ENCODE measurements around the gene MSH2.

The MSH2 gene

DNA sequence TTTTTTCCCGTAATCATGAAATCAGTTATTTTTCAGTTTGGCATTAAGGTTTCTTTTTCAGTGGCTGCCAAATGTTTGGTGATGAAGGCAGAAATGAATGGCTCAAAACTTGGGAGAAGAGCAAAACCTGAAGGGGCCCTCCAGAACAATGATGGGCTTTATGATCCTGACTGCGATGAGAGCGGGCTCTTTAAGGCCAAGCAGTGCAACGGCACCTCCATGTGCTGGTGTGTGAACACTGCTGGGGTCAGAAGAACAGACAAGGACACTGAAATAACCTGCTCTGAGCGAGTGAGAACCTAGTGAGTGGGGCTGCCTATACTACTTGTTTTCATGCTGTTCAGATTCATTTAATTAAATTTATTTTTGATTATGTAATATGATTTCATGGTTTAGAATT is 29.2 kb upstream of the MSH2 start:
- no peak overlapping the region for H3K27ac ChIP-seq (ENCODE audit: low read length)
- no peak overlapping the region for H2AFZ ChIP-seq (ENCODE audit: low read length)
- H3K9me3 ChIP-seq (replicated peaks; ENCODE audit: insufficient read depth, low read length) = no peaks in the 10 kb centered on the region
- no peaks in the 10 kb centered on the region for H3K79me2 ChIP-seq (ENCODE audit: low read length)
- H3K4me3 ChIP-seq (ENCODE audit: low read length) = no peak overlapping the region
- H3K9me2 ChIP-seq (replicated peaks; ENCODE audit: insufficient read depth, low read length) = no peaks in the 10 kb centered on the region
- no peaks in the 10 kb centered on the region for H3F3A ChIP-seq (ENCODE audit: insufficient read depth, low read length)
- no peaks in the 10 kb centered on the region for H4K20me1 ChIP-seq (ENCODE audit: insufficient read depth, low read length)
- H3K36me3 ChIP-seq (replicated peaks; ENCODE audit: insufficient read depth, low read length) = no peaks in the 10 kb centered on the region
- H3K27me3 ChIP-seq (replicated peaks; ENCODE audit: insufficient read depth, low read length) = no peaks in the 10 kb centered on the region
- no peak overlapping the region for H3K9ac ChIP-seq (ENCODE audit: low read length)
- H3K4me2 ChIP-seq (ENCODE audit: low read depth, low read length) = no peak overlapping the region
- no peaks in the 10 kb centered on the region for H3K4me1 ChIP-seq (ENCODE audit: low read length)
- DNase-seq = no peak
- TF ChIP-seq CTCF (IDR thresholded peaks at IDR 0.05; ENCODE audit: low read length) (no peak), EZH2phosphoT487 (IDR thresholded peaks at IDR 0.05; ENCODE audit: low read length) (no peak), EZH2 (optimal IDR thresholded peaks at IDR 0.05; ENCODE audit: low read depth, low read length) (no peak)

GRCh38 chr2:47375307-47375706 is 27.6 kb upstream of the MSH2 start:
- Histone ChIP-seq H3K9me3 (replicated peaks; ENCODE audit: insufficient read depth, low read length) (no peaks in the 10 kb centered on the region), H3F3A (ENCODE audit: insufficient read depth, low read length) (no peaks in the 10 kb centered on the region), H3K79me2 (ENCODE audit: low read length) (no peaks in the 10 kb centered on the region), H3K9me2 (replicated peaks; ENCODE audit: insufficient read depth, low read length) (no peaks in the 10 kb centered on the region), H3K4me1 (ENCODE audit: low read length) (no peaks in the 10 kb centered on the region), H3K27me3 (replicated peaks; ENCODE audit: insufficient read depth, low read length) (no peaks in the 10 kb centered on the region), H2AFZ (ENCODE audit: low read length) (no peak overlapping the region), H4K20me1 (ENCODE audit: insufficient read depth, low read length) (no peaks in the 10 kb centered on the region), H3K36me3 (replicated peaks; ENCODE audit: insufficient read depth, low read length) (no peaks in the 10 kb centered on the region), H3K4me2 (ENCODE audit: low read depth, low read length) (no peak overlapping the region), H3K9ac (ENCODE audit: low read length) (no peak overlapping the region), H3K27ac (ENCODE audit: low read length) (no peak overlapping the region), H3K4me3 (ENCODE audit: low read length) (no peak overlapping the region)
- no peak for DNase-seq
- TF ChIP-seq EZH2phosphoT487 (IDR thresholded peaks at IDR 0.05; ENCODE audit: low read length) (no peak), EZH2 (optimal IDR thresholded peaks at IDR 0.05; ENCODE audit: low read depth, low read length) (no peak), CTCF (IDR thresholded peaks at IDR 0.05; ENCODE audit: low read length) (no peak)

DNA sequence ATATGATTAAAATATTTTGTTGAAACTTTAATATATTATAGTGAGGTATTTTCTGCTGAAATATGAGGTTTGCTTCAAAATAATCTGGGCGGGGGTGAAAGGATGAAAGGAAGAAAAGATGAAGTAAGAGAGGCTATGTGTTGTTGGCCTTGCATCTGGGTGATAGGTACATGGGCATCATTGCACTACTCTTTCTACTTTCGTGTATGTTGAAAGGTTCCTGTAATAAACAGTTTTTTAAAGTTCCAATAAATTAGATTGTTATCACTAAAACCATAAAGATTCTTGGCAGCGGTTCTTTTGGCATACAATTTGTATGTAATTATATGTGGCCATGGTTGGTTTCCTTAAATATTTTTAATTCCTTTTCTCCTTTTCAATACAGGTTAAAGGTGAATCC is 23.6 kb upstream of the MSH2 start:
- H3K79me2 ChIP-seq (ENCODE audit: low read length) = no peaks in the 10 kb centered on the region
- no peaks in the 10 kb centered on the region for H3K4me1 ChIP-seq (ENCODE audit: low read length)
- H3K4me2 ChIP-seq (ENCODE audit: low read depth, low read length) = no peak overlapping the region
- no peak overlapping the region for H3K4me3 ChIP-seq (ENCODE audit: low read length)
- H3K27ac ChIP-seq (ENCODE audit: low read length) = no peak overlapping the region
- H3K36me3 ChIP-seq (replicated peaks; ENCODE audit: insufficient read depth, low read length) = no peaks in the 10 kb centered on the region
- no peaks in the 10 kb centered on the region for H3F3A ChIP-seq (ENCODE audit: insufficient read depth, low read length)
- no peak overlapping the region for H2AFZ ChIP-seq (ENCODE audit: low read length)
- H4K20me1 ChIP-seq (ENCODE audit: insufficient read depth, low read length) = no peaks in the 10 kb centered on the region
- no peaks in the 10 kb centered on the region for H3K27me3 ChIP-seq (replicated peaks; ENCODE audit: insufficient read depth, low read length)
- H3K9me2 ChIP-seq (replicated peaks; ENCODE audit: insufficient read depth, low read length) = no peaks in the 10 kb centered on the region
- H3K9me3 ChIP-seq (replicated peaks; ENCODE audit: insufficient read depth, low read length) = no peaks in the 10 kb centered on the region
- H3K9ac ChIP-seq (ENCODE audit: low read length) = no peak overlapping the region
- no peak for TF ChIP-seq EZH2 (optimal IDR thresholded peaks at IDR 0.05; ENCODE audit: low read depth, low read length)
- TF ChIP-seq CTCF (IDR thresholded peaks at IDR 0.05; ENCODE audit: low read length) = no peak
- no peak for TF ChIP-seq EZH2phosphoT487 (IDR thresholded peaks at IDR 0.05; ENCODE audit: low read length)
- DNase-seq = no peak

Data from MM.1S (cell line).